ENCODE results near the gene BACE2. TPM values are rescaled to one million over a fixed set of nuclear protein-coding genes. Genes with fewer than 3 reads are reported as not detected.

Gene BACE2
- total RNA-seq (ENCODE audit: low replicate concordance), result 16.0 and 75.2 TPM in 2 replicates

DNA sequence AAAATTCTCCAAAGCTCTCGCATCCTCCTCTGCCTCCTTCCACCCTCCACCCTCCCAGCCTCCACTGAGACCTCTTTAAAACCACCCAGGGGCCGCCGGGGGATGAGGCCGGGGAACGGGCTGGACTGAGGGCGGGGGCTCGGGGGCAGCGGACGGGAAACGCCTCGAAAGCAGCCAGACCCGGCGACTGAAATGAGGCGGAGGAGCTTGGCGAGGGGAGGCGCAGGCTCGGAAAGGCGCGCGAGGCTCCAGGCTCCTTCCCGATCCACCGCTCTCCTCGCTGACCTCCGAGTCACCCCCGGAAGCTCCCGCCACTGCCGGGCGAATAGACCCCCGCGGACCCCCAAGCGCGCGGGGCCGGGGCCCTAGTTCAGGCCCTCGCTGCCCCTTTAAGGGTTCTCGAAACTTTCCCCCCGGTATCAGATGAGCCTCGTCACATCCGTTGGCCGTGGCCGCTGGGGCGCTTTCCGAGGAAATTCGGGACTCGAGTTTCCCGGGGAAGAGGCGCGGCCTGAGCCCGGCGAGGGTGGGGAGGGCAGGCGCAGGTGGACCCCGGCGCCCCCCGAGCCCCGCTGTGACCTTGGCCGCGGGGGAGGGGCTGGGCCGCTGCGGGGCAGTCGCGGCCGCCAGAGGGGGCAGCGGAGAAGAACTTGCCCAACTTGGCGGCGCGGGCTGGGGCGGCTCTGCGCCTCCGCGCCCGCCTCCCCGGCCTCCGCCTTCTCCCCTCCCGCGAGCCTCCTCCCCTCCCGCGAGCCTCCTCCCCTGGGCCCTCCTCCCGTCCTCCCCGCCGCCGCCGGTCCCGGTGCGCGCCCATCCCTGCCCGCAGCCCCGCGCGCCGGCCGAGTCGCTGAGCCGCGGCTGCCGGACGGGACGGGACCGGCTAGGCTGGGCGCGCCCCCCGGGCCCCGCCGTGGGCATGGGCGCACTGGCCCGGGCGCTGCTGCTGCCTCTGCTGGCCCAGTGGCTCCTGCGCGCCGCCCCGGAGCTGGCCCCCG is at the start of gene BACE2:
BACE2 (plus strand) TSS at position 813 of the 995 bp plus-strand sequence; CDS start at position 917, 104 bp downstream.

GRCh38 chr21:41316200-41317062 is 148.5 kb downstream of the BACE2 start, which contains the start of gene FAM3B:
FAM3B (plus strand) TSS chr21:41316801; CDS start chr21:41316880, 79 bp downstream.

Other genes with a start within 250 kb of the BACE2 start
- not detected in 2 replicates for gene FAM3B, start 148.6 kb downstream of the BACE2 start, total RNA-seq (ENCODE audit: low replicate concordance)
- 0.60 and 2.5 TPM in 2 replicates for gene MX2, start 193.9 kb downstream of the BACE2 start, total RNA-seq (ENCODE audit: low replicate concordance)